Neural cell (in vitro differentiated cells): ENCODE measurements around the gene SHROOM2. TPM values are rescaled to one million over a fixed set of nuclear protein-coding genes. Genes with fewer than 3 reads are reported as not detected.

Experiments
- H2AFZ ChIP-seq: fragments of 200-600, 300-800 bp; sonication (generic), shearing (Covaris generic); 2 replicates; pipeline ENCODE4 v1.6.0; 2014; ENCODE audit warnings: low read depth, mild to moderate bottlenecking, antibody characterized with exemption, low read length, moderate library complexity
- H3F3A ChIP-seq: fragments of 200-600 bp; shearing (Covaris generic); 2 replicates; pipeline ENCODE4 v1.6.1; 2016; ENCODE audit warnings: mild to moderate bottlenecking, moderate library complexity, mixed read lengths, antibody characterized with exemption, low read length; ENCODE audit not compliant: insufficient read depth, poor library complexity, severe bottlenecking
- H3K27ac ChIP-seq: fragments of 200-600, 300-800 bp; sonication (generic), shearing (Covaris generic); 2 replicates; pipeline ENCODE4 v1.5.1; 2014; ENCODE audit warnings: mild to moderate bottlenecking, low read length, moderate library complexity
- H3K27me3 ChIP-seq: fragments of 300-800, 200-600 bp; sonication (generic), shearing (Covaris generic); 2 replicates; pipeline ENCODE4 v1.6.0; 2014; ENCODE audit warnings: mild to moderate bottlenecking, low read depth, low read length, moderate library complexity; ENCODE audit not compliant: insufficient read depth
- H3K36me3 ChIP-seq: fragments of 300-800, 200-600 bp; sonication (generic), shearing (Covaris generic); 2 replicates; pipeline ENCODE4 v1.5.1; 2014; ENCODE audit warnings: mild to moderate bottlenecking, antibody characterized with exemption, low read length, moderate library complexity; ENCODE audit not compliant: insufficient read depth
- H3K4me2 ChIP-seq: fragments of 300-800, 200-600 bp; sonication (generic), shearing (Covaris generic); 2 replicates; pipeline ENCODE4 v1.6.0; 2014; ENCODE audit warnings: mild to moderate bottlenecking, low read length
- H3K4me3 ChIP-seq: fragments of 300-800, 200-600 bp; sonication (generic), shearing (Covaris generic); 2 replicates; pipeline ENCODE4 v1.5.1; 2014; ENCODE audit warnings: mild to moderate bottlenecking, low read length, moderate library complexity
- H3K79me2 ChIP-seq: fragments of 200-600 bp; shearing (Covaris generic); replicated peaks from 2 replicates; pipeline ENCODE4 v1.6.0; 2014; ENCODE audit warnings: mild to moderate bottlenecking, low read length, moderate library complexity; ENCODE audit not compliant: insufficient read depth
- H3K9ac ChIP-seq: fragments of 300-800, 200-600 bp; sonication (generic), shearing (Covaris generic); 2 replicates; pipeline ENCODE4 v1.6.1; 2016; ENCODE audit warnings: mild to moderate bottlenecking, low read length, mixed read lengths
- H3K9me2 ChIP-seq: fragments of 200-600 bp; shearing (Covaris generic); 2 replicates; pipeline ENCODE4 v1.6.1; 2016; ENCODE audit warnings: mild to moderate bottlenecking, low read length, mixed read lengths; ENCODE audit not compliant: insufficient read depth
- H3K9me3 ChIP-seq: fragments of 200-600, 300-800 bp; sonication (generic), shearing (Covaris generic); 2 replicates; pipeline ENCODE4 v1.6.1; 2016; ENCODE audit warnings: mild to moderate bottlenecking, mixed run types, low read length, moderate library complexity, mixed read lengths
- H4K20me1 ChIP-seq: fragments of 200-600 bp; shearing (Covaris generic); 2 replicates; pipeline ENCODE4 v1.6.1; 2016; ENCODE audit warnings: mild to moderate bottlenecking, mixed run types; ENCODE audit not compliant: insufficient read depth
- CTCF ChIP-seq: fragments of 450-650 bp; IDR thresholded peaks from 2 replicates; pipeline ENCODE4 v1.5.1; 2014; ENCODE audit warnings: antibody characterized with exemption, mild to moderate bottlenecking, moderate library complexity; ENCODE audit not compliant: poor library complexity, severe bottlenecking
- EP300 ChIP-seq: fragments of 450-650 bp; conservative IDR thresholded peaks from 2 replicates; pipeline ENCODE4 v1.6.1; 2014; ENCODE audit warnings: antibody characterized with exemption, mild to moderate bottlenecking, moderate library complexity; ENCODE audit not compliant: poor library complexity, severe bottlenecking
- EZH2 ChIP-seq: fragments of 200-600, 300-800 bp; shearing (Covaris generic), sonication (generic); IDR thresholded peaks from 2 replicates; pipeline ENCODE4 v1.6.1; 2014; ENCODE audit warnings: antibody characterized with exemption, low read length, borderline replicate concordance, mild to moderate bottlenecking; ENCODE audit not compliant: insufficient read depth, poor library complexity, severe bottlenecking
- MXI1 ChIP-seq: fragments of 450-650 bp; conservative IDR thresholded peaks from 2 replicates; pipeline ENCODE4 v1.6.1; 2014; ENCODE audit warnings: antibody characterized with exemption, mild to moderate bottlenecking; ENCODE audit not compliant: poor library complexity, severe bottlenecking
- POLR2AphosphoS5 ChIP-seq: IDR thresholded peaks from 2 replicates; pipeline ENCODE4 v1.6.1; 2012
- RAD21 ChIP-seq: fragments of 450-650 bp; conservative IDR thresholded peaks from 2 replicates; pipeline ENCODE4 v1.6.1; 2014; ENCODE audit warnings: antibody characterized with exemption, mild to moderate bottlenecking, moderate library complexity
- REST ChIP-seq: IDR thresholded peaks from 2 replicates; pipeline ENCODE4 v1.6.1; 2012; ENCODE audit warnings: borderline replicate concordance
- SMC3 ChIP-seq: fragments of 450-650 bp; conservative IDR thresholded peaks from 2 replicates; pipeline ENCODE4 v1.6.1; 2014; ENCODE audit warnings: antibody characterized with exemption, mild to moderate bottlenecking, moderate library complexity; ENCODE audit not compliant: poor library complexity
- TAF1 ChIP-seq: IDR thresholded peaks from 2 replicates; pipeline ENCODE4 v1.6.1; 2012; ENCODE audit warnings: low read depth
- polyA plus RNA-seq: library from polyadenylated mRNA; depleted of rRNA; stranded (reverse); fragments of >200 nt; gene quantifications from 2 replicates; pipeline ENCODE4 v1.2.3, GENCODE V29; 2014

SHROOM2 gene
- polyA plus RNA-seq, 1 donor from 2014 or later: 9.2 TPM

- no peak for TF ChIP-seq CTCF
Observed at GRCh38 chrX:9935436-9935835, 149.2 kb downstream of the SHROOM2 start (continued).

- Histone ChIP-seq H3K79me2 (no peaks in the 10 kb centered on the region), H3K4me3 (no peak overlapping the region), H3K27me3 (no peaks in the 10 kb centered on the region), H3K36me3 (no peaks in the 10 kb centered on the region), H2AFZ (no peak overlapping the region), H3K9me3 (no peaks in the 10 kb centered on the region), H3K27ac (no peak overlapping the region), H3F3A (no peaks in the 10 kb centered on the region), H4K20me1 (no peaks in the 10 kb centered on the region), H3K4me2 (no peak overlapping the region), H3K9ac (no peak overlapping the region), H3K9me2 (no peaks in the 10 kb centered on the region)
- TF ChIP-seq CTCF (no peak), MXI1 (no peak), RAD21 (no peak)
Observed at GRCh38 chrX:9937761-9938160, 151.5 kb downstream of the SHROOM2 start.

- H3K27ac ChIP-seq: no peak overlapping the region
- no peaks in the 10 kb centered on the region for H3K36me3 ChIP-seq
- TF ChIP-seq EZH2 (no peak), EP300 (no peak), RAD21 (no peak), REST (no peak), MXI1 (no peak), CTCF (no peak), SMC3 (no peak), POLR2AphosphoS5 (no peak), TAF1 (no peak)
- no peaks in the 10 kb centered on the region for H4K20me1 ChIP-seq
- H3F3A ChIP-seq: no peaks in the 10 kb centered on the region
- no peaks in the 10 kb centered on the region for H3K9me2 ChIP-seq
- H3K27me3 ChIP-seq: no peaks in the 10 kb centered on the region
- H2AFZ ChIP-seq: no peak overlapping the region
- no peaks in the 10 kb centered on the region for H3K9me3 ChIP-seq
- no peak overlapping the region for H3K4me2 ChIP-seq
- H3K9ac ChIP-seq: no peak overlapping the region
- H3K4me3 ChIP-seq: no peak overlapping the region
- H3K79me2 ChIP-seq: no peaks in the 10 kb centered on the region
Observed at GRCh38 chrX:9938516-9938915, 152.3 kb downstream of the SHROOM2 start.
